SK-N-SH treated with all-trans-retinoic acid at 6 μM for 48 hours (cell line): Measurements from ENCODE around the gene SLC25A42.

Source experiments
- ATAC-seq: fragments of 200-7000 bp; cut with Tn5 transposase; 3 replicates; pipeline ENCODE4 v1.9.1; 2020; ENCODE audit warnings: mild to moderate bottlenecking, moderate library complexity
- ARNTL ChIP-seq: fragments of 450-650 bp; formaldehyde crosslinking; IDR thresholded peaks from 2 replicates; pipeline ENCODE4 v1.5.0; 2020; ENCODE audit warnings: low read depth, mild to moderate bottlenecking, moderate library complexity, borderline replicate concordance
- BACH2 ChIP-seq: fragments of 250-450 bp; sonication (Bioruptor Pico); IDR thresholded peaks from 2 replicates; pipeline ENCODE4 v1.9.0; 2021; ENCODE audit warnings: mild to moderate bottlenecking, borderline replicate concordance
- CREB5 ChIP-seq: fragments of 250-450 bp; sonication (Bioruptor Pico); IDR thresholded peaks from 2 replicates; pipeline ENCODE4 v1.5.1; 2020; ENCODE audit warnings: low read depth, mild to moderate bottlenecking, moderate library complexity
- ESRRG ChIP-seq: fragments of 250-450 bp; sonication (Bioruptor Pico); IDR thresholded peaks from 2 replicates; pipeline ENCODE4 v1.6.1; 2021; ENCODE audit warnings: mild to moderate bottlenecking
- GLIS3 ChIP-seq: fragments of 250-450 bp; sonication (Bioruptor Pico); IDR thresholded peaks from 2 replicates; pipeline ENCODE4 v1.5.0; 2020; ENCODE audit warnings: mild to moderate bottlenecking, moderate library complexity
- ISL1 ChIP-seq: fragments of 250-450 bp; sonication (Bioruptor Pico); IDR thresholded peaks from 2 replicates; pipeline ENCODE4 v2.1.2; 2022; ENCODE audit warnings: mild to moderate bottlenecking, moderate library complexity
- OSR1 ChIP-seq: fragments of 250-450 bp; sonication (Bioruptor Pico); IDR thresholded peaks from 2 replicates; pipeline ENCODE4 v1.8.0; 2022; ENCODE audit warnings: moderate library complexity, mild to moderate bottlenecking, inconsistent platforms
- PATZ1 ChIP-seq: fragments of 250-450 bp; sonication (Bioruptor Pico); IDR thresholded peaks from 2 replicates; pipeline ENCODE4 v1.8.0; 2020; ENCODE audit warnings: mild to moderate bottlenecking, moderate library complexity, borderline replicate concordance
- RARB ChIP-seq: fragments of 250-450 bp; sonication (Bioruptor Pico); IDR thresholded peaks from 2 replicates; pipeline ENCODE4 v1.8.0; 2021; ENCODE audit warnings: mild to moderate bottlenecking, moderate library complexity
- TCF4 ChIP-seq: fragments of 250-450 bp; sonication (Bioruptor Pico); IDR thresholded peaks from 2 replicates; pipeline ENCODE4 v1.8.0; 2021; ENCODE audit warnings: mild to moderate bottlenecking, moderate library complexity, borderline replicate concordance
- TSHZ2 ChIP-seq: fragments of 250-450 bp; sonication (Bioruptor Pico); IDR thresholded peaks from 2 replicates; pipeline ENCODE4 v1.5.0; 2020; ENCODE audit warnings: mild to moderate bottlenecking, moderate library complexity
- ZC3H10 ChIP-seq: fragments of 250-450 bp; sonication (Bioruptor Pico); IDR thresholded peaks from 2 replicates; pipeline ENCODE4 v1.5.1; 2021; ENCODE audit warnings: mild to moderate bottlenecking, moderate library complexity
- ZFP3 ChIP-seq: fragments of 250-450 bp; sonication (Bioruptor Pico); IDR thresholded peaks from 2 replicates; pipeline ENCODE4 v1.5.0; 2020; ENCODE audit warnings: mild to moderate bottlenecking, moderate library complexity
- ZNF565 ChIP-seq: fragments of 450-650 bp; formaldehyde crosslinking; conservative IDR thresholded peaks from 2 replicates; pipeline ENCODE4 v1.5.0; 2020; ENCODE audit warnings: low read depth, mild to moderate bottlenecking, moderate library complexity
- ZNF70 ChIP-seq: fragments of 450-650 bp; formaldehyde crosslinking; IDR thresholded peaks from 2 replicates; pipeline ENCODE4 v1.5.0; 2020; ENCODE audit warnings: mild to moderate bottlenecking, moderate library complexity
- ZNF8 ChIP-seq: fragments of 450-650 bp; formaldehyde crosslinking; IDR thresholded peaks from 2 replicates; pipeline ENCODE4 v1.5.0; 2020; ENCODE audit warnings: mild to moderate bottlenecking, moderate library complexity
- TF ChIP-seq, protein P1 (sequence below): fragments of 250-450 bp; sonication (Bioruptor Pico); IDR thresholded peaks from 2 replicates; pipeline ENCODE4 v1.5.1; 2021; ENCODE audit warnings: mild to moderate bottlenecking, moderate library complexity
- TF ChIP-seq, protein P2 (sequence below): fragments of 250-450 bp; sonication (Bioruptor Pico); IDR thresholded peaks from 2 replicates; pipeline ENCODE4 v1.8.0; 2021; ENCODE audit warnings: low read depth, mild to moderate bottlenecking, moderate library complexity, borderline replicate concordance

Gene SLC25A42

DNA sequence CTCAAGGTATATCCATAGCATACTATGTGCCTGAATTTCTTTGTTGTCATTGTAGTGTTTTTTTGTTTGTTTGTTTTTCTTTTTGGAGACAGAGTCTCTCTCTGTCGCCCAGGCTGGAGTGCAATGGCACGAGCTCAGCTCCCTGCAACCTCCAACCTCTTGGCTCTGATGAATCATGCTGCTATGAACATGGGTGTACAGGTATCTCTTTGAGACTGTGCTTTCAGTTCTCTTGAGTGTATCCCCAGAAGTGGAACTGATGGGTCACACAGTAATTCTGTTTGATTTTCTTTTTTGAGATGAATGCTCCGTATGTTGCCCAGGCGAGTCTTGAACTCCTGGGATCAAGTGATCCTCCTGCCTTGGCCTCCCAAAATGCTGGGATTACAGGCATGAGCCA lies 13.7 kb upstream of the SLC25A42 start (continued):
- TF ChIP-seq, protein P1, sequence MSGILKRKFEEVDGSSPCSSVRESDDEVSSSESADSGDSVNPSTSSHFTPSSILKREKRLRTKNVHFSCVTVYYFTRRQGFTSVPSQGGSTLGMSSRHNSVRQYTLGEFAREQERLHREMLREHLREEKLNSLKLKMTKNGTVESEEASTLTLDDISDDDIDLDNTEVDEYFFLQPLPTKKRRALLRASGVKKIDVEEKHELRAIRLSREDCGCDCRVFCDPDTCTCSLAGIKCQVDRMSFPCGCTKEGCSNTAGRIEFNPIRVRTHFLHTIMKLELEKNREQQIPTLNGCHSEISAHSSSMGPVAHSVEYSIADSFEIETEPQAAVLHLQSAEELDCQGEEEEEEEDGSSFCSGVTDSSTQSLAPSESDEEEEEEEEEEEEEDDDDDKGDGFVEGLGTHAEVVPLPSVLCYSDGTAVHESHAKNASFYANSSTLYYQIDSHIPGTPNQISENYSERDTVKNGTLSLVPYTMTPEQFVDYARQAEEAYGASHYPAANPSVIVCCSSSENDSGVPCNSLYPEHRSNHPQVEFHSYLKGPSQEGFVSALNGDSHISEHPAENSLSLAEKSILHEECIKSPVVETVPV (CRISPR knock-in tag): no peak

DNA sequence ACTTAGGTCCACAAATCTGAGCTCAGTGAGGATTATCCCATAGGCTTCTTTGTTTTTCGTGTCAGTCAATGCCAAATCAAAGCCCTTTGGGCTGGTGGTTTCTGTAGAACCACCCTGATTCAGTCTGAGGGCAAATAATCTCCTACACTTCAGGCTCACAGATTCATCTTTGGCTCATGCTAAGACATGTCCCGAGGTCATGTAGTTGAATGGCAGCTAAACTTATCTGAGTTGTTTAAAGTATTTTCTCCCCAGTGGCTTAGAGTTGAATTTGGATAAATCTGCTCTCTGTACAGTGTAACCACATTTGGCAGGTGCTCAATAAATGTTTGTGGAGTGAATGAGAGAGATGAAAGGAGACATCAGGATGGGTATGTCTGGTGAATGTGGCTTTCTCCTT lies 13.1 kb upstream of the SLC25A42 start:
- TF ChIP-seq TCF4: no peak
- no peak for ATAC-seq

GRCh38 chr19:19051478-19052213 lies 12.1 kb upstream of the SLC25A42 start:
- ATAC-seq: no peak
- TF ChIP-seq, protein P1 (CRISPR knock-in tag): no peak
- TF ChIP-seq ZC3H10 (CRISPR knock-in tag): no peak
- no peak for TF ChIP-seq CREB5 (CRISPR knock-in tag)
- no peak for TF ChIP-seq TCF4
- no peak for TF ChIP-seq TSHZ2 (CRISPR knock-in tag)
- no peak for TF ChIP-seq RARB (CRISPR knock-in tag)
- TF ChIP-seq ARNTL (CRISPR knock-in tag): no peak
- TF ChIP-seq ISL1: no peak
- no peak for TF ChIP-seq BACH2
- TF ChIP-seq OSR1 (CRISPR knock-in tag): no peak
- no peak for TF ChIP-seq ZNF565
- TF ChIP-seq PATZ1 (CRISPR knock-in tag): no peak
- no peak for TF ChIP-seq GLIS3 (CRISPR knock-in tag)
- no peak for TF ChIP-seq ZNF70
- TF ChIP-seq, all 23 proteins: peak for 0

- ATAC-seq: no peak
- TF ChIP-seq OSR1 (CRISPR knock-in tag): no peak
- TF ChIP-seq ISL1: no peak
- TF ChIP-seq PATZ1 (CRISPR knock-in tag): no peak
- TF ChIP-seq BACH2: no peak
- no peak for TF ChIP-seq ZNF8 (CRISPR knock-in tag)
- TF ChIP-seq ARNTL (CRISPR knock-in tag): no peak
- TF ChIP-seq GLIS3 (CRISPR knock-in tag): no peak
- TF ChIP-seq ESRRG (CRISPR knock-in tag): no peak
- no peak for TF ChIP-seq CREB5 (CRISPR knock-in tag)
- TF ChIP-seq, protein P2, sequence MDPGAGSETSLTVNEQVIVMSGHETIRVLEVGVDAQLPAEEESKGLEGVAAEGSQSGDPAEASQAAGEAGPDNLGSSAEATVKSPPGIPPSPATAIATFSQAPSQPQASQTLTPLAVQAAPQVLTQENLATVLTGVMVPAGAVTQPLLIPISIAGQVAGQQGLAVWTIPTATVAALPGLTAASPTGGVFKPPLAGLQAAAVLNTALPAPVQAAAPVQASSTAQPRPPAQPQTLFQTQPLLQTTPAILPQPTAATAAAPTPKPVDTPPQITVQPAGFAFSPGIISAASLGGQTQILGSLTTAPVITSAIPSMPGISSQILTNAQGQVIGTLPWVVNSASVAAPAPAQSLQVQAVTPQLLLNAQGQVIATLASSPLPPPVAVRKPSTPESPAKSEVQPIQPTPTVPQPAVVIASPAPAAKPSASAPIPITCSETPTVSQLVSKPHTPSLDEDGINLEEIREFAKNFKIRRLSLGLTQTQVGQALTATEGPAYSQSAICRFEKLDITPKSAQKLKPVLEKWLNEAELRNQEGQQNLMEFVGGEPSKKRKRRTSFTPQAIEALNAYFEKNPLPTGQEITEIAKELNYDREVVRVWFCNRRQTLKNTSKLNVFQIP (CRISPR knock-in tag): no peak
- no peak for TF ChIP-seq ZFP3 (CRISPR knock-in tag)
Measured at GRCh38 chr19:19052921-19053320, 10.9 kb upstream of the SLC25A42 start.
